HG03354 (cell line): ENCODE results near the gene KIAA1328.

Source experiments
- ATAC-seq: cut with Tn5 transposase; IDR thresholded peaks from one replicate; pipeline ENCODE4 v1.9.1; 2021; ENCODE audit warnings: mild to moderate bottlenecking; ENCODE audit not compliant: unreplicated experiment, poor library complexity, severe bottlenecking

Gene KIAA1328

GRCh38 chr18:36931106-36931505 lies 102.2 kb downstream of the KIAA1328 start:
- ATAC-seq: no peak

DNA sequence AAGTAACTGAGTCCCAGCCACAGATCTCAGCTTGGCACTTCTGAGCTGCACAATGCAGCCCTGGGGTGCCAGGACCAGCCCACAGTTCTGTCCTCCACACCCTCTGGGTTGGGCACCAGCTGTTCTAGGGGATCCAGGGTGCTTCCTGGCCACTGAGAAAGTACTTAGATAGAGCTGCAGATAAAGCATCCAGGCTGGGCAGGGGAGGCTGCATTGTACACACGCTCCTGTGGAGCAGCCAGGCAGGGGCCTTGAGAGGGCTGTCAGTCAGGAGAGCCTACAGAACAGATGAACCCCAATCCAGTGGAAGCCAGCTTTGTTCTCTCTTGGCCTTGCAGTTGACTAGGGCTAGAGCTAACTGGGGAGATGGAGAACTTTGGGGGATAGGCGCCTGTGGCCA lies 104.6 kb downstream of the KIAA1328 start:
- ATAC-seq: no peak

DNA sequence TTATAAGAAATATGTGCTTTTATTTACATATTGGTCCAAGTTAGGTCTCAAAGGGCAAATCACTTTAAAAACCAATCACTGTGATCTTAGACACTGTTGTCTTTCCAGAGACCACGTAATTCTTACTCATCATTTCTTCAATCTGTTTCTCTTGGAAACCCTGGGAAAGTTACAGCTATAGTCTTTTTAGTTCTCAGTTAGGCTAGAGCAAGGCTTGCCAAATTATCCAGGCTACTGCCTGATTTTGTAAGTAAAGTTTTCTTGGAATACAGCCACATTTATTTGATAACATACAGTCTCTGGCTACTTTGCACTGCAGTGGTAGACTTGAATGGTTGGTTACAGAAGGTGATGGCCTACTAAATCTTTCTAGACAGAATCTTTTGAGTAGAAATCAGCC lies 106.0 kb downstream of the KIAA1328 start:
- no peak for ATAC-seq

GRCh38 chr18:36942264-36942663 lies 113.3 kb downstream of the KIAA1328 start:
- no peak for ATAC-seq

DNA sequence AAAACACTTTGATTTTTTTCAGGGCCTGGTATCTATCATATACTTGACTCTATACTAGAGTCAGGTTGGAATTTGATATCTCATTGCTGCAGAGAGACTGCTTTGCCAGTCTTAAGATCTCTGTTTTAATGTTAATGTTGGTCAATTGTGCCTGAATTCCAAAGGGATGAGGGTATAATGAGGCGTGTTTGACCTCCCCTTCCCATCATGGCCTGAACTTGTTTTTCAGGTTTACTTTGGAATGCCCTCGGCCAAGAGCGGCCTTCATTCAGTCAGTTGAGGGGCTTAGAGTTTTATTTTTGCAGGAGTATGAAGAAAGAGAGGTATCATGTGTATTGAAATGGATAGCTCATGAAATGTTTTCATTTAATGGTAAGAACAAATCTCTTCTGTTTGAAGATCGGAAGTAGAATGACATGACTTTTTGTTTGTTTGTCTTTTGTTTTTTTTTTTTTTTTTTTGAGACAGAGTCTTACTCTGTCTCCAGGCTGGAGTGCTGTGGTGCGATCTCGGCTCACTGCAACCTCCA lies 119.0 kb downstream of the KIAA1328 start:
- no peak for ATAC-seq

- no peak for ATAC-seq
Measured at GRCh38 chr18:36950282-36950681, 121.4 kb downstream of the KIAA1328 start.

DNA sequence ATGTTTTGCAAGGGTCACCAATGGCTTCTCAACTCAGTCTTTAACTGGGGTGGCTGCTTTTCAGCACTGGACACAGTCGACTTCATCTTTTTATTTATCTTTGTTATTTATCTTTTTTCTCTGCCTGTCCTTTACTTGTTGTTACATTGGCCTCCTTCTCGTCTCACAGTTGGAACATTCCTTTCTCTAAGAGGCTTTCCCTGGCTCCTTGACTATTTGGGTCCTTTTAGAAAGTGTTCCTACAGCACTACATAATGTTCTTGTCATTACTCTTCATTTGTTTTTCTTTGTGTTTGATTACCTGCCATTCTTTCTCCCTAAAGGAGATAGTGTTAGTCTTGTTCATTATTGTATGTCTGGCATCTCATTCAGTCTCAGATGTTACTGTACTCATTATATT lies 122.0 kb downstream of the KIAA1328 start:
- no peak for ATAC-seq

DNA sequence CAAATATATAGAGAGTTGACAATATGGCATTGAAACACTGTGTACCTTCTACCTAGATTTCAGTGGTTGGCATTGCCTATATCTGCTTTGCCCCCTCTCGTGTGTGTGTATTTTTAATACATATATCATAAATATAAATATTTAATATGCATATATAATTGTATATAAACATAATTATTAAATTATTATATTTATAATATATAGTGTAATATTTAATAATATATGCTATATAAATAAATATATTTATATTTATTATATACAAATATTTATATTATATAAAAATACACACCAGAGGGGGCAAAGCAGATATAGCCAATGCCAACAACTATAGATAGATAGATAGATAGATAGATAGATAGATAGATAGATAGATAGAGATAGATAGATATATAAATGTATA lies 124.1 kb downstream of the KIAA1328 start:
- no peak for ATAC-seq

- ATAC-seq: no peak
Measured at GRCh38 chr18:36960038-36960437, 131.1 kb downstream of the KIAA1328 start.

DNA sequence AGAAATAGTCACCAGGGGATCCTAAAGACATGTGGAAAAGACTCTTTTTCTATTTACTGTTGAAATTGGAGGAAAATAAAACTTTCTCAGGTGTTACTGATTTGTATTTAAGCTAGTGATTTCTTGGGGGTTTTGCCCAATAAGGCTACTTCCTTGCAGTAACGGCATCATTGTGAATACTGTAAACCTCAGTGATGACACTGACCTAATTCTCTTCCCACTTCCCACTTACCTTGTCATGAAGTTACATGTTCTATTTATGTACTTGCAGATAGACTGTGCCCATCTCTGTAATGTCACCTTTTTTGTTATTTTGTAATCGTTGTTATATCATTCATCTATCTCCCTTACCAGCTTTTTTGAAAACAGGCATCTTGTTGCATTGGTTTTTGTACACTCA lies 134.5 kb downstream of the KIAA1328 start:
- no peak for ATAC-seq

GRCh38 chr18:36974686-36975085 lies 145.8 kb downstream of the KIAA1328 start:
- ATAC-seq: no peak

DNA sequence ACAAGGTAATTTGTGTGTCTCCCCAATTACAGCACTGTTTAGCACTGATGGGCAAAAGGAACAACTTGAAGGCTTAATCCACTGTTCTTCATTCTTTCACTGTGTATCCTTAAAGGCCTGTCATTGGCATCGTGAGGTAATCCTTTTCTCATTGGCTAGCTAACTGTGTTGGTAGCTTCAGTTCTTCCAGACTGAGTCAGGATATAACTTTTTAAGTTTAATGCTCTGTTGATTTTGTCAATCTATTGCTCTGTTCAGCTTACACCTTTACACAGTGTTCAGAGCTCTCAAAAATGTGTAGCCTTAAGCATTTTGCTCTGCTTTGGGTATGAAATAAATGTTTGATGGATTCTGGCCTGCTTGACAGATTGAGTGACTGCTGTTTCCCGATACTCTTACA lies 148.2 kb downstream of the KIAA1328 start:
- no peak for ATAC-seq

- ATAC-seq: no peak
Measured at GRCh38 chr18:36993068-36993467, 164.1 kb downstream of the KIAA1328 start.

DNA sequence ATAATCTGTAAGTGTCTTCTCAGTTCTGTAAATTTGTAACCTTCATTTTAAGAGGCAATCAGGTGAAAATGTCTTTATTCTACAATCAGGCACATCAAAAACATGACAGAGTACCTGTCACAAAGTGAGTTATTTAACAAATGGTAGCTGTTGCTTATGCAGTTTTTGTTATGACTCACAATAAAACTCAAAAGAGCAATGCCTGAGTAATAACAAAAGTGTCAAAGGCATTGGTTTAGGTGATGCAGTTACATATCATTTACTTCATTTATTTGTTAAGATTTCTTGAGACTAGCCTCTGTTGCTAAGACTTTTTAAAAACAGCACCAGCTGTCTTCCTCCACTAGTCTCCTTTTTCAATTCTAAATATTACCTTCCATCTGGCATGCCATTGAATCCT lies 177.8 kb downstream of the KIAA1328 start:
- ATAC-seq: peak; percentile 64

DNA sequence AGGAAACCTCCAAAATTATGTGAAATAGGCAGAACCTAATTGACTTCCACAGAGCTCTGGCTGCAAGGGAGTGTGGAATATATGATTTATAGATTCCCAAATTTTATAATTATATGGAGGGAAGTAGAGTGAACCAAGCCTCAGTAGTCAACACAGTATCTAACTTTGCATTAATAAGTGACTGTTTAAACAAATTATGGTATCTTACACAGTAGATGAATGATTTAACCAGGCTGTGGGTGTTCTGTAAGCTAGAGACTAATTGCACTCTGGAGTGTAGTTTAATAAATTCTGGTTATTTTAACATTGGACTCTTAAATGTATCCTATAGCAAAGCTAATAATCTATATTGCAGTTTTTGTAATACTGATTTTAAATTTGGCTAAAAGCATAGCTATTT lies 183.5 kb downstream of the KIAA1328 start:
- ATAC-seq: peak; percentile 65

DNA sequence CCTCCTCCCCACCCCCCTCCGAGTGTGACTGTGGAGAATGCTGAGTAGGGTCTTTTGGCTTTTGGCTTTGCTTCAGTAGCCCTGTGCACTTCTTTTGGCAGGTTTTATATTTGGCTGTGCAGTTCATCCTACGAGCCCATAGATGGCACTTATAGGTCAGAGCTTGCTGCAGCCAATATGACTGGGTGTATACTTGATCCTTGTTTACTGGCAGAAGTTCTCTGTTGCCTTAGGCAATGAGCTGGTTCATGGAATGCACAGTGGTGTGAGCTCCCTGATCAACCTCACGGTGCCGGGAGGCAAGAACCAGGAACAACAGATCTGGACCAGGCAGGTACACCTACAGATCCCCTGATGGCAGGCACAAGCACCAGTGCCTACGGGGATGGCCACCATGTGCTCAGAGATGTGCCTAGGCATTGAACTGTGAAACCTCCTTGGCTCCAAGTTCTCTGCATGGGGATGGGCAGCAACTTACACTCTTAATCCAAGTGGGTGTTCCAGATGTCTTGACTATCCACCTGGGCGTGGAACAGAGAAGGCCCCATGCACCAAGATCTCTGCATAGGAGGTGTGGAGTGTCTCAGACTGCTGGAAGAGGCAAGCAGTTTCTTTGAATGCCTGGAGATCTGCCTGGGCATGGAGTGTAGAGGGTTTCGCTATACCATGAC lies 190.4 kb downstream of the KIAA1328 start:
- no peak for ATAC-seq

DNA sequence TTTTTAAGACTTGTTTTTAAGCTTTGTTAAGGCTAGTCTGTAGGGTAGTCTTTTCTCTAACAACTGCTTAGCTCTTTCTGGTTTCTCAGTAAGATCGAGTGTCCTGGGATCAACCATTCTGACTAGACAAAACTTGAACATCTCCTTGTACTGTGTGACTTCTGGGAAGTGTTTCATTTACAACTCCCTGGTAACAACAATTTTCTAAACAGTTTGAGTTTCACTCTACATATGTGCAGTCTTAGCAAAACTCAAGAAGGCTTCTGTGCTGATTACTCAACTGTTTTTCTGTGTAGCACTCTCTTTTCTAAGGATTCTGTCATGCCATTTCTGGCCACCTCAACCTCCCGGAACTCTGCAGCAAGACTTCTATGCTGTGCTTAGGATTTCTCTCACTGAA lies 204.5 kb downstream of the KIAA1328 start:
- no peak for ATAC-seq

GRCh38 chr18:37042381-37042780 lies 213.5 kb downstream of the KIAA1328 start:
- no peak for ATAC-seq

- no peak for ATAC-seq
Measured at GRCh38 chr18:37055137-37055802, 226.3 kb downstream of the KIAA1328 start.

DNA sequence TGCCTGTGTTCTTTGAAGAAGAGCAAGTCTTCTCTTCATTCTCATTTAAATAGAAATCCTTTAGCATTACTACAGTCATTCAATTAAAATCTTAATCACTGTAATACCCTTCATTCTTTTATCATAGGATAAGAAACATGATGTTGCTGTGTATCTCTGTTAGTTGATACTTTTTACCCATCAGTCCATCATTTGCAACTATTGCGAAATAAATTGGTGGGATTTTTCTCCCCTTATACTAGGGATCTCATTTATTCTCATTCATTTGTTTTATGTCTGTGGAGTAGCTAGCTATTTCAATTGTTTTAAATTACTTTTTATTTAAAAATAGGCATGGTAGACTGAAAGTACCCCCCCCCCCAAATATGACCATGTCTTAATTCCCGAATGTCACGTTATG lies 235.3 kb downstream of the KIAA1328 start:
- ATAC-seq: no peak

- ATAC-seq: no peak
Measured at GRCh38 chr18:37065254-37065653, 236.3 kb downstream of the KIAA1328 start.
